ENCODE data around the gene CHP1.
"Not testable (repeated sequence)": the region's sequence is repeated elsewhere in the genome, so short reads cannot be mapped to it uniquely, and the experiment has no call there.

DNA sequence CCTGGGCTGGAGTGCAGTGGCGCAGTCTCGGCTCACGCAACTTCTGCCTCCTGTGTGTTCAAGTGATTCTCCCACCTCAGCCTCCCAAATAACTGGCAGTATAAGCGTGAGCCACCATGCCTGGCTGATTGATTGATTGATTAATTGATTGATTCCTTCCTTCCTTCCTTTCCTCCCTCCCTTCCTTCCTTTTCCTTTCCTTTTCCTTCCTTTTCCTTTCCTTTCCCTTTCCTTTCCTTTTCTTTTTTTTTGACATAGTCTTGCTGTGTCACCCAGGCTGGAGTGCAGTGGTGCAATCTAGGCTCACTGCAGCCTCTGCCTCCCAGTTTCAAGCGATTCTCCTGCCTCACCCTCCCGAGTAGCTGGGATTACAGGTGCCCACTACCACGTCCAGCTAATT, 29.9 kb downstream of the CHP1 start:
- TF ChIP-seq CTCF (tag by site-specific recombination; IDR thresholded peaks at IDR 0.05); ZNF600 (tag by site-specific recombination; IDR thresholded peaks at IDR 0.05); ZNF274 (IDR thresholded peaks at IDR 0.05; ENCODE audit: low read length); ZNF274 (tag by site-specific recombination; IDR thresholded peaks at IDR 0.05; ENCODE audit: borderline replicate concordance); ZNF76 (tag by site-specific recombination; IDR thresholded peaks at IDR 0.05; ENCODE audit: borderline replicate concordance, low read depth); ZNF211 (tag by site-specific recombination; IDR thresholded peaks at IDR 0.05; ENCODE audit: low read depth): not testable (repeated sequence)
